HG02642 (cell line): ENCODE results near the gene ATP5F1E.
A peak's percentile ranks its signal among the peaks of the same experiment; 100 is the strongest.

Experiments used
- ATAC-seq: cut with Tn5 transposase; IDR thresholded peaks from one replicate; pipeline ENCODE4 v1.9.1; 2021; ENCODE audit warnings: mild to moderate bottlenecking; ENCODE audit not compliant: unreplicated experiment, poor library complexity

The ATP5F1E gene

DNA sequence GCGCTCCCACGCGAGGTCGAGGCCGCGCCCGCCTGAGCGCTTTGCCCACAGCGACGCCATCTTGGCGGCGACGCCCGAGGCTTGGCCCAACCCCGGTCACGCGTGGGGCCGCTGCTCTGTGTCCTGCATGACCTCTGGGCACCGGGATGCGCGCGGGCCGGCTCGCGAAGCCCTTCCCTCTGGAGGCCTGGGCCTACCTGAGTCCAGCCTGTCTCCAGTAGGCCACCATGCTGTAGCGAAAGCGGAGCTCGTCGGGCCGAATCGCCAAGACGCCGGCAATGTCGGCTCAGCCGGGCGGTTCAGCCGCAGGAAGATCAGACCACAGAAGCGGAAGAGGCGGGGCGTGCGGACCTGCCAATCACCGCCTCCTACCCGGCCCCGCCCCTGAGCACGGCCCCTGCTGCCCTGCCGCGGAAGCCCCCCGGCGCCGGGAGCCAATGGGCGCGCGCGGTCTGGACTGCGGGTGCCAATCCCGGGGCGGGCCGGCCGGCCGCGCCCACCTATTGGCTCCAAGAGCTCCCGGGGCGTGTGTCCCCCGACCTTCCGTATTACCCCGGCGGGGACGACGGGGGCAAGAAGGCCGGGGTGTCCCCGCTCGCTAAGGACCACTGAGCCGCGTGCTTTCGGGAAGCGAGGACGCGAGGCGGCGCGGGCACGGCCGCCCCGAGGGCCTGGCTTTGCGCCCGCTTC, at the start of gene ATP5F1E:
Gene ATP5F1E, minus strand, starts transcription at position 313 of the 690 bp plus-strand sequence. Its CDS starts 84 bp downstream, at position 229.
- peak; percentile 96 for ATAC-seq

DNA sequence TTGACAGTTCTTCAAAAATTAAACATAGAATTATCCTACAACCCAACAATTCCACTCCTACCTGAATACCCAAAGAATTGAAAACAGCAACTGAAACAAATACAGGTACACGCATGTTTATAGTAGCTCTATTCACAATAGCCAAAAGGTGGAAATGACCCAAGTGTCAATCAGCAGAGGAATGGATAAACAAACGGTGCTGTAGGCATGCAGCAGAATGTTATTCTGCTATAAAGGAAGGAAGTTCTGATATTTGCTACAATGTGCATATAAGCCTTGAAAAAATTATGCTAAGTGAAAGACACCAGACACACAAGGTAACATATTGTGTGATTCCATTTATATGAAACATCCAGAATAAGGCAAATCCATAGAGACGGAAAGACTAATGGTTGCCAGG, 48.9 kb upstream of the ATP5F1E start:
- ATAC-seq: no peak

DNA sequence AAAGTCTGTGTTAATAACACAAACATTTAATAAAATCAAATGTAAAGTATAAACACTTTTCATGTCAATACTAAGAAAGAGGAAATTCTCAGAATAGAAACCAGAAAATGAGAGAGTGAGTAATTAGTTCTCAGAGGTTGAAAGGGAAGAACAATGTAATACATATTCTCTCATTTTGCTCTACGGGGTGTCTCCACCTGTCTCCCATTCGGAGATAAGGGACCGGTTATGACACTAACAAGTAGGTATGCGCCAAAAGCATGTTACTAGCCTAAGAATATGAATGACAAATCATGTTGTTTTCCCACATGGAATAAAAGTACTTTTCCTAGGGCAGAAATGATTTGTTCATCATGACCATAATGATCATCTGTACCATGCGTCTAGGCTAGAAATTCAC, 46.1 kb upstream of the ATP5F1E start:
- no peak for ATAC-seq

DNA sequence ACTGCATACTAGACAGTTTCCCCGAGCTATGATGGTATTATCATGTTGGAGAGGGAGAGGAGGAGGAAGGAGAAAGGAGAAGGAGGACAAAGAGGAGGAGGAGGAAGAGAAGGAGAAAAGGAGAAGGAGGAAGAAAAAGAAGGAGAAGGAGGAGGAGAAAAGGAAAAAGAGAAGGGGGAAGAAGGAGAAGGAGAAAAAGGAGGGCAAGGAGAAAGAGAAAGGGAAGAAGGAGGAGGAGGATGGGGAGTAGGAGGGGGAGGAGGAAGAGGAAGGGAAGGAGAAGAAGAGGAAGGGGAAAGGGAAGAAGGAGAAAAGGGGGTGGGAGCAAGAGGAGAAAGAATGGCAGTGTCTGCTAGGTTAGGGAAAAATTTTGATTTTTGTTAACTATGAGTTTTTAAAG, 45.6 kb upstream of the ATP5F1E start:
- no peak for ATAC-seq

DNA sequence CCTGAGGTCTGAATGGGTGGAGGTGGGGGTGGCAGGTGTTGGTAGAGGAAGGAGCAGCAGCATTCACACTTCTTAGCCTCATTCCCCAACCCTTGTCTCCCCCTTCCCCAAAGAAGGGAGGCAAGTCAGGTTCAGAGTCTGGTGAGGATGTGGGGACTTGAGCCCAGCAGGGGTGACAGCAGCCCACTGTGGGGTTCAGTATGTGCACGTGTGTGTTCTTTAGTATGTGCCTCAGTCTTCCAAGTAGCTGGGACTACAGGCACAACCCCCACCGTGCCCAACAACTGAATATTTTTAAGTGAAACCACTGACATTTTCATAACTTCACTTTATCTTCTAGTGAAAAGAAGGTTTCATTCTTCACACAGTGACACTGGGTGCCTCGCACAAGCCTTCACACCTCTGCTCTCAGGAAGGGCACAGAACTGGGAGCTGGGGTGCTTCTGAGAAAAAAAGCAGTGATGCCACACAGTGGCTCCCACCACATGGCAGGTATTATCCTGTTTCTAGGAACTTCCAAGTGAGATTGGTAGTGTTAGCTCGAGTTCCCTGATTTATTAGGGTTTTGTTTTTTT, 43.9 kb upstream of the ATP5F1E start:
- no peak for ATAC-seq

DNA sequence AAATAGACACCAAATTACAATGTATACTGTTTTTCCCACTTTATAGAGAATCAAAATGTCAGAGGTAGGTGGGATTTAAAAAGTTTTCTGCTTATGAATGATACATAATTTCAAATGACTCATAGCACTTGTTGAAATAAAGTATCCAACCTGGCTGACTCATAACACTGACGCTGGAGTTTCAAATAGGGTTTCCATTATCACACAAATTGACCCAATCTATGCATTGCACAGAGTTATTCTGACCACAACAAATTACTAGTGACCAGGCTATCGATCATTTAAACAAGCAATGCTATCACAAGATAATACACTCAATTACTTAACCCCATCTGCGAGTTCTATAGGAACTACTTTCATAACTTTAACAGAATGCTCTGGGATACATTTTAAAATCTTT, 42.3 kb upstream of the ATP5F1E start:
- ATAC-seq: no peak

DNA sequence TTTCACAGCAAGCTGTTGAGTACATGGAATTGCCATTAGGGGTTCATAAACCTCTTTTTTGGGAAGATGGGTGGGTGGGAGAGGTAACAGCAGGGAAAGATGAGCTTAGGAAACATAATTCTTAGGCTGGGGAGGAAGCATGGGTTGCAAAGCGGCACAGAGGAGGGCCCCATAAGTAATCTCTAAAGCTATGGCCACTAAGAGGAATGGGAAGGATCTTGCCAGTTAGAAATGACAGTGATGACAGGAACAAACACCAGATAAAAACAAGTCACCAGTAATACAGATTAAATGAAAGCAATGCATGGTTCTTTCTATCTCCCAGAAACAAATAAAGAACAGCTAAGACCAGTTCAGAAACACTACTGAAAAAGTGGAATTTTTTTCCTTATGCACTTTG, 41.4 kb upstream of the ATP5F1E start:
- ATAC-seq: no peak

DNA sequence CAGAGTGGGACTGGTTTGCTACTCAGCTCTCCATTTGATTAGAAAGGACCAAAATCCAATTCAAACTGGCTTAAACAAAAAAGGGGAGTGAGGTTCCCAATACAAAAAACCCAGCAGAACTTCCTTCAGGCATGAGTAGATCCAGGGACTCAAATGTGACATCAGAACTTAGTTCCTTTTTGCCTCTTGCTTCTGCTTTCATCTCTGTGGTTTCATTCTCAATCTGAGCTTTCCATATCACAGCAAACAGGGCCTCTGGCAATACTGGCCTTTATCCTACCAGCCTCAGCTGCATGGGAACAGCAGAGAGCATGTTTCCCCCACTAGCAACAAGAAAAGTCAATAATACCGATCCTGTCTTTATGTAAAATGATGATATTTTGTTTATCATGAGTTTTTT, 39.1 kb upstream of the ATP5F1E start:
- no peak for ATAC-seq

DNA sequence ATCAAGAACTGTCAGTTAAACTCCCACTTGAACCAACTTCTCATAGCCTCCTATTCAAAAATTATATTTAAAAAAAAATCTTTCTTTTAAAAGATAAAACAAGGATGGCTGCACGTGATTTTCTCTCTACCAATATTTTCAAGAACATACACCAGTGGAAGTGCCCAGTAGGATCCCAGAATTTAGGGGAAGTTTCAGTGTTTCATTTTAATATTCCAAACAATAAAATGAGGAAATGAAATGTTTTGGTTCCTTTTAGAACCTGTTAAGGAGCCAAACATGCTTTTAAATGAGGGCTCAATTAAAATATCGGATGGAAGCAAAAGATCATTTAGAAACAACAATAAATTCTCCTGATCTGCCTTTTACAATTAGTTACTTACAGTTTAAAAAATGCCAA, 36.9 kb upstream of the ATP5F1E start:
- no peak for ATAC-seq

DNA sequence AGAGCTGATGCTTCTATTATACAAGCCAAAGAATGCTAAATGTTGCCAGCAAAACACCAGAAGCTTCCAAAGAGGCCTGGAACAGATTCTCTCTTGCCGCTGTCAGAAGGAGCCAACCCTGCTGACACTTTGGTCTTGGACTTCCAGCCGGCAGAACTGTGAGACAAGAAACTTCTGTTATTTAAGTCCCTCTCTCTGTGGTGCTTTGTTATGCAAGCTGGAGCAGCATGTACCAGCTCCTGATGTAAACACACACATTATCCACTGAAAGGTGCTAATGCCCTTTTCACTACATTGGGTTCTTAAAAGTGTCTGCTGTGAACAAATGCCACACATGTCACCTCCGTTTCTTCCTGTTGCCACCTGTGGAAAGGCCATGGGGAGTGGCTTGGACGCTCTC, 36.4 kb upstream of the ATP5F1E start:
- ATAC-seq: no peak

DNA sequence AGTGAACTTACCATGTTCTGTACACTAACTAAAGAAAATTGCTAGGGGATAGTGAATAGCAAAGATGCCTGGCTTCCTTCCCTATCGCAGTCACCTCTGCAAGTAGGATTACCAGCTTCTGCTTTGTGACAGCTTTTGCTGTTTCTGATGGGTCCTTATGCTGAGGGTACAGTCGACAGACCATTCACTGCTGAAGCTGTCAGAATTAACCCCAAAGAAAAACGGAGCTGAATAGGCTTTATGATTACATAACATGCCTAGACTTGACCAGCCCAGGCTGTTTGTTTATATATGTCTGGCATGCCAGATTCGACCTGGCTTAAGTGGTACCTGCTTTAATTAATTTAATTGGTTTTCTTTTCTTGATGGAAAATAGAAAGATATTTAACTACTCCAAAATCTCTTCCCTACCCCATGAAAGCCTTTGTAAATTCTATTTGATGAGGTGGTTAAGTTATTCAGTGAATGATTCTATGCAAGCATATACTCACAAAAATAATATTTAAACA, 32.1 kb upstream of the ATP5F1E start:
- ATAC-seq: no peak

DNA sequence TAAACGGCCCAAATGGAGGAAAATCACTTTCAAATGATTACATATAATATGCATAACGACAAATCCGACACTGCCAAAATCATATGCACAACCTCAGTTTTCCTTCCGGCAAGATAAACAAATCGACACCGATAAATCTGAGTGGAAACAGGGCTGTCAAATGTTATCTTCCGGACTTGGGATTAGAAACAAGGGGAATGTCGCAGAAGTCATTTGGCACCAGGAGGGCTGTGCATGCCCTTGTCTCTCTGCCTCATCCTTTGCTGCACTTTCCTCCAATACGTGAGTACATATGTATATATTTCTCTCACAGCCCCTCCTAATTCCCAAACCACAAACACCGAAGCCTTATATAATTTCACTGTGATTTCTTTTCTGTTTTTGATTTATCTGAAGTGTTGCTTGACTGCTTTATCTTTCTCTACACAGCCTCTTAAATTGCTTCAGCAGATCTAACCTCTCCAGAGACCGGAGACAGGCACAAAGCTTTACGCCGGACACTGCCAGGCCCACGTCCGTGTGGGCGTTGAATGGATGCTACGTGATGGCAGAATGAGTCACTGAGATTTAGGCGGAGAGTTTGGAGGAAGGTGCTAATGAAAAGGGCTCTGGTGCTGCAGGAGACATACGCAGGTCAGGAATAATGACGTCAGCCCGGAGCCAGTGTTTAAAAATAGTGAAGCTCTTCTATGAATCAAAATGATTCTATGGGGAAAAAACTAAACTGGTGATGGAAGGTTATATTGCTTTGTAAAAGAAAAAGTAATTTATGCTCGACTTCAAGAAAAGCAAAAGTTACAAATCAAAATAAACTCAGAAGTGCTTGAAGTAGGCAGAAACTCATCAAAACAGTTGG, 31.5 kb upstream of the ATP5F1E start:
- no peak for ATAC-seq

DNA sequence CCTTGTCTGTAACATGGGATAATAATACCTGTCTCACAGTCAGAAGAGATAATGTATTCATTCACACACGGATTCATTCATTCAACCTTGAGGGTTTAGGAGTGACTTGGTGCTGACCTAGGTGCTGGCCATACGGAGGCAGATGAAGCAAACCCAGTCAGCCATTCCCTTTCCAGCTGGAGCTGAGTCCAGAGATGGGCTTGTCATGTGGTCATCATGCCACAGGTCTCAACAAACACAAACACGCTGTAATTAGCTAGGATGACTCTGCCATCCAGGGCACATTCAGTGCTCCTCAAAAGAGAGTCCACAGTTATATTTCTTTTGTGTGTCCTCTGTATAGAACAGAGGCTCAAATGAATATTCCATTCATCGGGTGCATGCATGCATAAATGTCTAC, 29.9 kb upstream of the ATP5F1E start:
- ATAC-seq: no peak

DNA sequence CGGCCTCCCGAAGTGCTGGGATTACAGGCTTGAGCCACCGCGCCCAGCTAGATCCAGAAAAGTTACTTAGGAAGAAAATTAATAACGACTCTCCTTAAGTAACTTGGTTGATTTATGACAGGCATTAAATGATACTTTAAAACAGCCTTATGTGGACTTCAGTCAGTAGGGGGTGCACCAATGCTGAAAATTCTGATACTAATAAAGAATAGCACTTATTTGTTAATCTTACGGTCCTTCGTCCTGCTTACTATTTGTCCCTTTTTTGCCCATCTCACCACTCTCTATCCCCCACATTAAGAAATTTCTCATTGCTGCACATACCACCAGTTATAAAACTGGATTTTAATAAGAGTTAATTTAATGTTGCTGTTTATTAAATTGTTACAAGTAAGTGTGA, 23.2 kb upstream of the ATP5F1E start:
- ATAC-seq: no peak

DNA sequence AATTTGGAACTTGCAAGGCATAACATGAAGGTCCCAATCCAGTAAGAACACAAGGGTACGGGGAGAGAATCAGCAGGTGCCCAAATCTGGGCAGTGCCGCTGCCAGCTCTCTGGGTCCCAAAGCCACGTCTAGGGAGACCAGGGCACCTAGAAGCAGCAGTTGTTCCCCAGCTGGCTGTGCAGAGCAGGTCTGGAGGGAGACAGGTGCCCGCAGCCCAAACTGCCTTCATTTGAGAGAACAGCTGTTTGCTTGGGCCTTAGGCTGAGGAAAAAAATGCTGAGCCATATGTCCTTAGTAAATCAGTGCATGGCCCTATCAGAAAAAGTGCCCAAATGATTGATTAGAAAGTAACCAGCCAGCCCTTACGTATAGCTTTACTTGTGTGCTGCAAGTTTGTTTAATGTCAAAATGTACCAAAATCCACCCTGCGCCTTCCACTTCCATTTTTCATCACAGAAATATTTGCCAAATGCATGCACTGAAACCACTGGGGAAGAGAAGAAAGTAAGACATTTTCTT, 19.6 kb upstream of the ATP5F1E start:
- ATAC-seq: no peak

DNA sequence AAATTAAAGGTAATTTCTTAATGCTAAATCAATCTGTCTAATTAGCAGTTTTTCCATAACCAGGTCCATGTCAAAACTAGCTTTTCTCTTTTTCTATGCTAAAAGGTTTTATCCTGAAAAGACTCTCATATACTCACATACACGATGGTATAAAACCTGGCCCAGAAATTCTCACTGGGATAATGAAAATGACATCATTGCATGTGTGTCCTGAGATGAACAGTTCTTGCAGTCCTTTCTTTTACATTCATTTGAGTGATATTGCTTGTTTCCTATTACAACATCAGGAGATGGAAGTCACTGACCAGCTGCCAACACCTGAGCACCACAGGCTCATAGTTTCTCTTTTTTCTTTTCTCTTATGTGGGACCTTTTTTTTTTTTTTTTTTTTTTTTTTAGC, 18.3 kb upstream of the ATP5F1E start:
- ATAC-seq: no peak

DNA sequence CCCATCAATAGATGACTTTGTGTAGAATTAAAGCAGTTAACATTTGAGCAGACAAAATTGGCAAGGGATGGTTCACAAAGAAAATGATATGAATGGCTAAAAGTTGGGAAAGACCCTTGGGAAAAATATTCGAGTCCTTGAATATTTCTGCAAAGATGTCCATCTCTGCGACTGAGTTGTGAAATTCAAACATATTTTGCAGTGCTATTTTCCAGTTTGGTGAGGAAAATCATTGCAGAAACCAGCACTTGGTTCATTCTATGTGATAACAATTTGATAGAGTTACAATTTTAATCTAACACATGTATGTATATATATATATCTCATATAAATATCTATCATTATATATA, 16.5 kb upstream of the ATP5F1E start:
- ATAC-seq: no peak

DNA sequence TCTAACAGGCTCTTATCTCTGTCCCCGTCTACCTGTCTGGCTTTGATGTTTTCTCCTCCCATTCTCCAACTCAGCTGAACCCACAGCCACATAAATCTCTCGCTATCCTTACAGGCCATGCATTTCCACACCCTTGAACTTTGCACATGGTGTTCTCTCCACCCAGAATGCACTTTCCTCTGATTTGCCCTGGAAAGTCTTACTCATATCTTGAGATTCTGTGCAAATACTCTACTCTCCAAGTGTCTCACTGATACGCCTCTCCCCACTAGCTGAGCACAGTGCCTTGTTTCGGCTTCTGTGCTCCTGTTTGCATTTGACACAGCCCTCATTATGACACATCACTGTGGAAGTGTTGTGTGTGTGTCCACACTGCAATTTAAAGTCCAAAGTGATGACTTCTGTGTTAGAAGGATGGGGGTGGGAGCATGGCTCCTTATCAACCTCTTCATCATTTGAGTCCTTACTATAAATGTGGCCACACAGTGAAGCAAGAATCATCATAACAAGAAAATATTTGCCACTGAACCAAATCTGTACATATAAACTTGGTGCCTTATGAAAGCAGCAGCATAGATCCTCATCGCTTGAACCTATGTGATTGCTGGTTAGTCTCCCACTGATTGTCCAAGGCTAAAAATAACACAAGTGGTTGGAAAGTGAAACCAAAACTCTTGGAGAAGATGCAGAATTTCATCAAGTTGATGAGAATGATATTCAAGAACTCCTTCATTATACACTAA, 16.0 kb upstream of the ATP5F1E start:
- ATAC-seq: no peak

DNA sequence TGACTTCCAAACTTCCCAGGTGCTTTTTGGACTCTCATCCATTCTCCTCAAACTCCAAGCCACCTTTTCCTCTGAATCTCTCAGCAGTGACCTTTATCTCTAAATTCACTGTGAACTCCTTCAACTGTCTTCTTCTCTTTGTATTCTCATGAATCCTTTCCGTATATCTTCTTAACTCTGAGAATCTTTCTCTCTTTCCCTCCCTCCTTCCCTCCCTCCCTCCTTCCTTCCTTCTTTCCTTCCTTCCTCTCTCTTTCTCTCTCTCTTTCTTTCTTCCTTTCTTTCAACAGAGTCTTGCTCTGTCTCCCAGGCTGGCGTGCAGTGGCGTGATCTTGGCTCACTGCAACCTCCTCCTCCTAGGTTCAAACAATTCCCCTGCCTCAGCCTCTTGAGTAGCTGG, 14.7 kb upstream of the ATP5F1E start:
- no peak for ATAC-seq

DNA sequence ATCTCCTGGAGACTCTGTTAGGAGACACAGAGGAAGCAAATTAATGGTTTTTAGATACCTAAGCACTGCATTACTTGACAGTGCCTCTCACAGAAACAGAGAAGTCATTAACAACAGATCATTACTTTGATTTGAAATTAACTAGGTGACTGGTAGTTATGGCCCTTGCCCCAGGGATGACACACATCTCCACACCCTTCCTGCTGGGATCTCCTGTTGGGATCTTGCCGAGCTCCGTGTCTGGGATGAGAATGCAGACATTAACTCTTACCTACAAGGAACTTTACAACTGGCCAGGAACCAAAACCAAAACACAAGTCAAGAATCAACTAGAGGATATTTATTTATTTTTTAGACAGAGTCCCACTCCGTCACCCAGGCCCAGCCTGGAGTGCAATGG, 12.7 kb upstream of the ATP5F1E start:
- ATAC-seq: no peak

DNA sequence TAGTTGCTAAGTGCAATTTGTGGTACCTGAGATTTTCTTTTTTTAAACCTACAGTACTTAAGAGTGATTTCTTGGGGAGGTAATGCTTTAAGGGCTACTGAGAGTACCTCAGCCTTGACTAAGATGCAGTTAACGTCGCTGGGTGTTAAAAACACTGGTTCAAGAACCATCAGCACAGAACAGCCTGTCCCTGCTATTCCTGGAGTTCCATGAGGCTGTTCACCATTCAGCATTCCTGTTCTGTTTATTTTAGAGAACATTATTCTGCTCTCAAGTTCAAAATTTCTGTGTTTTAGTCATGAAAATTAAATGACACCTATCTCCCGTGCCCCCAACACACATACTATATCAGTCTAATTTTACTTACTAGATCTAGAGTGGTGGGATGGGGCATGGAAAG, 12.2 kb upstream of the ATP5F1E start:
- ATAC-seq: no peak
